ENCODE measurements around the gene EPHA8. TPM values are rescaled to one million over a fixed set of nuclear protein-coding genes. Genes with fewer than 3 reads are reported as not detected.

EPHA8 gene
- total and polyA plus RNA-seq, 9 of the 15 experiments (the other 6 are each of a cell fraction or from before 2014, with no cell fraction given): not detected

GRCh38 chr1:22611530-22611947, 48.2 kb downstream of the EPHA8 start (continued):
- TF ChIP-seq ZBTB5 (IDR thresholded peaks at IDR 0.05) (no peak), E2F3 (CRISPR knock-in tag; IDR thresholded peaks at IDR 0.05) (peak; percentile 38; the same call in 1 of the 2 replicates), MAZ (CRISPR knock-in tag; conservative IDR thresholded peaks at IDR 0.05 in 1 of 2, IDR thresholded peaks at IDR 0.05 in 1 of 2) (peak in 1 of 2 experiments; percentile 53; a peak in 1 of 4 replicates), E2F1 (CRISPR knock-in tag; IDR thresholded peaks at IDR 0.05) (peak; percentile 63; the same call in 1 of the 2 replicates), NR3C1 (CRISPR knock-in tag; IDR thresholded peaks at IDR 0.05) (peak; percentile 85), ZZZ3 (IDR thresholded peaks at IDR 0.05) (no peak), DACH1 (IDR thresholded peaks at IDR 0.05; ENCODE audit: partially characterized antibody) (no peak), ZNF668 (CRISPR knock-in tag; IDR thresholded peaks at IDR 0.05) (no peak), ZNF311 (CRISPR knock-in tag; IDR thresholded peaks at IDR 0.05) (peak; percentile 58; the same call in 1 of the 2 replicates), PURB (CRISPR knock-in tag; IDR thresholded peaks at IDR 0.05; ENCODE audit: low read depth) (no peak), RBM22 (IDR thresholded peaks at IDR 0.05; ENCODE audit: low read depth, low read length, poor library complexity, severe bottlenecking) (no peak), NR4A1 (CRISPR knock-in tag; IDR thresholded peaks at IDR 0.05) (no peak), NR4A1 (tag; IDR thresholded peaks at IDR 0.05) (peak; percentile 41; the same call in 1 of the 2 replicates), ZNF143 (CRISPR knock-in tag; IDR thresholded peaks at IDR 0.05) (no peak), ZNF589 (CRISPR knock-in tag; IDR thresholded peaks at IDR 0.05; ENCODE audit: low read depth) (0 out of 2 replicates have a peak, but pooled peaks have one; percentile 64), KDM2B (CRISPR knock-in tag; IDR thresholded peaks at IDR 0.05) (no peak), DNMT1 (IDR thresholded peaks at IDR 0.05) (no peak), LCOR (CRISPR knock-in tag; IDR thresholded peaks at IDR 0.05) (peak; percentile 66; the same call in 1 of the 2 replicates), KAT8 (IDR thresholded peaks at IDR 0.05; ENCODE audit: low read depth) (no peak), CXXC5 (CRISPR knock-in tag; IDR thresholded peaks at IDR 0.05) (peak; percentile 53; the same call in 1 of the 2 replicates), NCOA1 (IDR thresholded peaks at IDR 0.05; ENCODE audit: low read depth) (peak; percentile 61; the same call in 1 of the 2 replicates), ELF2 (CRISPR knock-in tag; IDR thresholded peaks at IDR 0.05) (no peak), JUN (IDR thresholded peaks at IDR 0.05; ENCODE audit: borderline replicate concordance, low read depth, low read length) (no peak), JUN (CRISPR knock-in tag; IDR thresholded peaks at IDR 0.05; ENCODE audit: borderline replicate concordance) (no peak), RB1 (IDR thresholded peaks at IDR 0.05; ENCODE audit: low read depth) (no peak), ZNF644 (tag; IDR thresholded peaks at IDR 0.05; ENCODE audit: low read depth) (0 out of 2 replicates have a peak, but pooled peaks have one; percentile 57), ZBTB9 (CRISPR knock-in tag; IDR thresholded peaks at IDR 0.05) (no peak; the same call in 1 of the 2 replicates), ZNF75A (CRISPR knock-in tag; IDR thresholded peaks at IDR 0.05) (no peak)

Measured in K562 (cell line).